Right cardiac atrium (tissue), 5 donors: ENCODE data around the gene RTEL1. TPM values are rescaled to one million over a fixed set of nuclear protein-coding genes. Genes with fewer than 3 reads are reported as not detected.
A peak's percentile ranks its signal among the peaks of the same experiment; 100 is the strongest.
"Not testable (repeated sequence)": the region's sequence is repeated elsewhere in the genome, so short reads cannot be mapped to it uniquely, and the experiment has no call there.

Experiments
- ATAC-seq, 2 donors: fragments of 200-7000 bp; cut with Tn5 transposase; one replicate each; pipeline versions ENCODE4 v1.8.0 to v1.9.1; 2020; ENCODE audit warnings: moderate library complexity in 2 of 2, mild to moderate bottlenecking in 1 of 2
- DNase-seq, 3 donors: peaks; one replicate each; pipeline ENCODE4 v3.0.0-alpha.2; 2020
- H3K27ac ChIP-seq: one replicate; pipeline ENCODE4 v1.5.1; 2013; ENCODE audit warnings: mild to moderate bottlenecking, low read length, control low read depth, moderate library complexity
- H3K27me3 ChIP-seq: one replicate; pipeline ENCODE4 v1.6.1; 2013; ENCODE audit not compliant: control insufficient read depth, insufficient read depth
- H3K4me1 ChIP-seq: one replicate; pipeline ENCODE4 v1.6.1; 2013; ENCODE audit warnings: low read length; ENCODE audit not compliant: control insufficient read depth, insufficient read depth
- H3K4me3 ChIP-seq: one replicate; pipeline ENCODE4 v1.5.1; 2013; ENCODE audit warnings: low read length, control low read depth
- H3K9me3 ChIP-seq: one replicate; pipeline ENCODE4 v1.6.1; 2013; ENCODE audit warnings: low read length; ENCODE audit not compliant: control insufficient read depth
- WGBS: extraction: QIAGEN DNeasy Blood & Tissue Kit; methylation state at CpG from one replicate; pipeline ENCODE4 v1.1.7; 2013; 5-methylcytosine and 5-hydroxymethylcytosine counted together
- intact Hi-C, 4 donors: fragments of 100-400 bp; cut with DNase I; formaldehyde crosslinking; loops; one replicate each; pipeline versions ENCODE4 v1.11.0 to v1.14.0; 2022 to 2023
- polyA plus RNA-seq: library from polyadenylated mRNA; stranded (reverse); fragments of 200-250 nt; gene quantifications from one replicate; pipeline ENCODE4 v1.2.3, GENCODE V29; 2013
- total RNA-seq, 4 donors: library from RNA; stranded (reverse); fragmentation: NEBNext Ultra II Directional; extraction: Animal tissue kit (Norgen Biotek cat#: 25700); gene quantifications; one replicate each; pipeline ENCODE4 v1.2.1, GENCODE V29; 2021
- donor health status: healthy with polysubstance abuse.
- donor health status: DM: no; HTN: yes; CAD: no.
- donor health status: DM: no; HTN: no; CAD: no.
- donor health status: DM: no; HTN: yes; CAD: no; lungs with severe emphysema.
- donor health status: DM: yes; HTN: yes; CAD: no.

RTEL1 gene
- total and polyA plus RNA-seq, 5 donors: 7.7 to 14.8 (median 13.3) TPM

DNA sequence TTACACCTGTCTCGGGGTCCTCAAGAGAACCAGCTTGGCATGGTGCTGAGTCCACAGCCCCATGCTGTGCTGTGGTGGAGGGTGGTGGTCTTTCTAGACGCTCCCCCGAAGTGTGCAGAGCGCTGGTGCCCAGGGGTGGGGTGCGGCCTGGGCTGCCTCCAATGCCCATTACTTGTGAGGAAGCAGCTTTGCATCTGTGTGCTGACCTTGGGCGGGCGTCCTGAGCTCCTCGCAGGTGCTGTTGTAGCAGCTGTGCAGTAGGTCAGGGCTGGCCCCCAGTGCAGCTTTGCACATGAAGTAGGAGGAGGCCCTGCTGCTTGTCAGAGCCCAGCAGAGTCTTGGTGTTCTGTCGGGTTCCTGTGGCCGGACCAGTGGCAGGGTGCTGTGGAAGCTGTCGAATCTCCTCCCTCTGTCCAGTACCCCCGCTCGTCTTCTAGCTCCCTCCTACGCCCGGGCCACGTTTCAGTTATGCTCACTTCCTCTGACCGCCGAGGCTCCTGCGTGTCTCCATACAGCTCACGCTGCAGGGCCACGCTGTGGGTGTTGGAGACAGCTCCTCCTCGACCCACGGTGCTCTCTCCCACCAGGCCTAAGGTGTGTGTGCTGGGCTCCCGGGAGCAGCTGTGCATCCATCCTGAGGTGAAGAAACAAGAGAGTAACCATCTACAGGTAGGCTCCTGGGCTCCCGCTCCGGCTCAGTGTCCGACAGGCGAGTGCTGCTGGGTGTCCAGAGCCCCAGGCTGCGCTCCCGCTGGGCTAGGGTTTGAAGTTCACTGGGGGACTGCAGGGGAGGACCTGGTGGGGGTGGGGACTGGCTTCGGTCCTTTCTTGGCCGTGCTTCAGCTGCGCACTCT is 4.1 kb downstream of the RTEL1 start:
- H3K4me1 ChIP-seq: peaks cover 6% of the 10 kb centered on the region
- H3K27ac ChIP-seq: no peak overlapping the region
- DNase-seq: peak in 1 of 3 donors; percentile 49
- H3K9me3 ChIP-seq: no peaks in the 10 kb centered on the region
- H3K27me3 ChIP-seq: no peaks in the 10 kb centered on the region
- intact Hi-C loops: no loop called here
- WGBS: 93% methylated on average over 33 of the region's 33 CpGs
- H3K4me3 ChIP-seq: no peak overlapping the region
- ATAC-seq: no peak

DNA sequence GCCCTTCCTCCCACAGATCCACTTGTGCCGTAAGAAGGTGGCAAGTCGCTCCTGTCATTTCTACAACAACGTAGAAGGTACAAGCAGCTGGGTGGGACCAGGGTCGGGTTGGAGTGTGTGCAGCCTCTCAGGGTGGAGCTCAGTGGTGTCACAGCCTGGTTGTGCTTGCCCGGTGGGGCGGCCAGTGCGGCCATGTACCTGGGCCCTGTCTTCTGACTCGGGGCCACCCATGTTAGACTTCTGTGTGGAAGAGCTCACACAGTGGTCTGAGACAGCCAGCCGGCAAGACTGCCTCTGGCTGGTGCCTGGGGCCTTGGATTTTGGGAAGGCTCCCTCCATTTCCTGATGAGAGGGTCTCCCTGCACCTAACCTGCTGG is 4.7 kb downstream of the RTEL1 start:
- ATAC-seq: no peak
- Histone ChIP-seq H3K9me3 (no peaks in the 10 kb centered on the region), H3K27ac (no peak overlapping the region), H3K27me3 (no peaks in the 10 kb centered on the region), H3K4me1 (peaks cover 6% of the 10 kb centered on the region), H3K4me3 (no peak overlapping the region)
- WGBS: 93% methylated on average over 9 of the region's 9 CpGs
- DNase-seq: peak in 1 of 3 donors; percentile 31
- intact Hi-C loops: no loop called here

DNA sequence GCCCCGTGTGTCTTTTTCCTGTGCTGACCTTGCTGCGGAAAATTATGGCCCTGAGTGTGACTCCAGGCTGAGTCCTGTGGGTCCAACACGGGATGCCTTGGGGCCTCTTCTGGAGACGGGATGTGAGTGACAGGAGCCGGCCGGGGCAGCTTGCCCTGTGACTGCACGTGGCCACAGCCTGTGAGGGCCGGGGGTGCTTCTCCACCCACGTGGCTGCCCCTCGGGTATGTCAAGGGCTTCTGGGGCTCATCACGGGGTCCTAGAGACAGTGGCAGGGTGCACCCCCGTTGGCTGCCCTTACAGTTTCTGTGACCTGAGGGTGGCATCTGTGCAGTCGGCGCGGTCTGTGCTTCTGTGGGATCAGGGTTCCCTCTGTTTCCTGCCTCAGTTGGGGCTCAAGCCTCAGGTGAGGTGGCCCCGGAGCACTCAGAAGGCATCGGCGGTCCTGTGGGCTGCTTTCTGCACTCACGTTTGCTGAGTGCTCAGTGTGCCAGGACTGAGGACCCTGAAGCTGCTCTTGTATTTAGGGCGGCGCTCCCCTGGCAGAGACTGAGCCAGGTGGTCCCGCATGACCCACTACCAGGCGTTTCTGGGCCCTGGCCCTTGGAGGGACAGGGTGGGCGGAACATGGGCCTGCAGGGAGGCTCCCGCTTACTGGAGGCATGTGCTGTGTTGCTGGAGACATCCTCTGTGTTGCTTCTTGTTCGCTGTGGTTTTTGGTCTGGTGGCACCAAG is 5.4 kb downstream of the RTEL1 start:
- intact Hi-C loops: no loop called here
- WGBS: 91% methylated on average over 26 of the region's 26 CpGs
- no peaks in the 10 kb centered on the region for H3K27me3 ChIP-seq
- no peak overlapping the region for H3K27ac ChIP-seq
- peaks cover 6% of the 10 kb centered on the region for H3K4me1 ChIP-seq
- no peak for DNase-seq
- no peak for ATAC-seq
- H3K9me3 ChIP-seq: no peaks in the 10 kb centered on the region
- H3K4me3 ChIP-seq: no peak overlapping the region

DNA sequence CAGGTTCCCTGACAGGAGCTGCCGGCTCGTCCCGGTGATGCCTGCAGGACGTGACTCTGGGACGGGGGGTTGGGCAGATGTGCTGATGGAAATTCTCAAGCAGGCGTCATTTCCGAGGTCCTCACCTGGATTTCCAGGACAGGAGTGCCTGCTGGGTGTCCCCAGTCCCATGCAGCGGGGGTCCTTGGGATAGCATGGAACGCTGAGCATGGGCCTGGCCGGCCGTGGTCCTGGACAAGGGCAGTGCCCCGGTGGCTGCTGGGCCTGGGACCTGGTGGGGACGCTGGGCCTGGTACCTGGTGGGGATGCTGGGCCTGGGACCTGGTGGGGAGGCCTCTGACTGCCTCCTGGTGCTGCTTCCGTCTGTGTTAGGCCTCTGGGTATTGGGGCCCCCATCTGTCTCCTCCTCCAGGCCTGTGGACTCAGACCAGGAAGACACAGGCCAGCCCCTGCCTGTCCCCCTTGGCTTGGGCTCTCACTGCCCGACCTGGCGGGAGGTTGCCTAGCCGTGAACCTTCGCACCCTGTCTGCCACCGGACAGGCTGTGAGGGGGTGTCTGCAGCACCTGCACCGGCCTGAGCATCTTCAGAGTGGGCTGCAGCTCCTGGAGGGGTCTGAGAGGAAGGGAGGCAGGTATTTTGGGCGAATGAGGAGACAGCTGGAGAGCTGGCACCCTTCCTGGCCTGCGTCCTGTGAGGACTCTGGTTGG is 6.2 kb downstream of the RTEL1 start:
- intact Hi-C loops: no loop called here
- Histone ChIP-seq H3K4me1 (peaks cover 2% of the 10 kb centered on the region), H3K9me3 (no peaks in the 10 kb centered on the region), H3K27me3 (no peaks in the 10 kb centered on the region), H3K27ac (no peak overlapping the region), H3K4me3 (no peak overlapping the region)
- peak in 1 of 3 donors; percentile 41 for DNase-seq
- WGBS: 90% methylated on average over 22 of the region's 22 CpGs
- no peak for ATAC-seq

DNA sequence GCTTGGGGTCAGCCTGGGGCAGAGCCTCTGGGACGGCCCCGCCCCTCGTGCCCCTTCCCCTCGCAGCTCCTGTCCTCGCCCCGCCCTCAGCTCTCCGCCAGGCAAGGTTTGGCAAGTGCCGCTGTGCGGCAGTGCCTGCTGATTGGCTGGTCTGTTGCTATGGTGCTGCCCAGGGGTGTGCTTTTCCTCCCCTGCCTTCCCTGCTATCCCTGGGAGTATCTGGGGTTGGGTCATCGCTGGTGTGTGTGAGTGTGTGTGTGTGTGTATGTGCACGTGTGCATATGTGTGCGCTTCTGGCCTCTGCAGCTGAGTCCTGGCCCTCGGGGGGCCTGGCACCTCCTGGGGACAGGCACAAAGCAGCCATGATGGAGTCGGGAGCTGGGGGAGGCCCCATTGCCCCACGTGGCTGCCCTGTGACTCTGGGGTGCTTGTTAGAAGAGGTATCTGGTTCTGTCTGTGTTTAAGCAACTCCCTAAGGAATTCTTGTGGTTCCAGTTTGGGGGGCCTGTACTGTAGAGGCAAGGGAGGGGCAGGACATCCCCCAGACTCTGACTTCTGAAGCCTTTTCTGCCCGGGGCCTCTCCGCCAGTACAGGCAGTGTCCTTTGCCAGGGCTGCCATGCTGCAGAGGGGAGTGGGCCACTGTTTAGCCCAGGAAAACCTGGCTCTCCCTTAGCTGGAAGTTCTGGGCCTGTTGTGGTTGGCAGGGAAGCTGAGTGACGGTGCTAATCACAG is 6.9 kb downstream of the RTEL1 start:
- ATAC-seq (peak in 1 of 2 donors; percentile 6), DNase-seq (peak in 1 of 3 donors; percentile 65)
- Histone ChIP-seq H3K27me3 (no peaks in the 10 kb centered on the region), H3K4me3 (no peak overlapping the region), H3K27ac (no peak overlapping the region), H3K4me1 (no peaks in the 10 kb centered on the region), H3K9me3 (no peaks in the 10 kb centered on the region)
- intact Hi-C loops: no loop called here
- WGBS: 73% methylated on average over 18 of the region's 18 CpGs

DNA sequence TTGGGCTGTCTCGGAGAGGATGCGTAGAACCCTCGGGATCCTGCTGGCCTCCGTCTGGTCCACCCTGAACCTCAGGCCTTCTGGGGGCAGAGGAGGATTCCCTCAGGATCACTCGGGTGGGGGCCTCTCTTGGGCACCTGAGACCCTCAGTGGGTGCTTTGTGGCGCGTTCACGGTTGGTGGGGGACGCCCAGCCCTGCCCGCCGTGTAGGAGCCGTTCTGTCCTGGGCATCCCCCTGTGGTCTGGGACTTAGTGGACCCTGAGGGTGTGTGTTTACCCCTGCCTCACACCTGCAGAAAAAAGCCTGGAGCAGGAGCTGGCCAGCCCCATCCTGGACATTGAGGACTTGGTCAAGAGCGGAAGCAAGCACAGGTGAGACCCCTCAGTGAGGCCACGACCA is 7.6 kb downstream of the RTEL1 start:
- DNase-seq (peak in 1 of 3 donors; percentile 29), ATAC-seq (no peak)
- WGBS: 94% methylated on average over 14 of the region's 14 CpGs
- Histone ChIP-seq H3K4me1 (no peaks in the 10 kb centered on the region), H3K27ac (no peak overlapping the region), H3K9me3 (no peaks in the 10 kb centered on the region), H3K27me3 (no peaks in the 10 kb centered on the region), H3K4me3 (no peak overlapping the region)
- intact Hi-C loops: no loop called here

DNA sequence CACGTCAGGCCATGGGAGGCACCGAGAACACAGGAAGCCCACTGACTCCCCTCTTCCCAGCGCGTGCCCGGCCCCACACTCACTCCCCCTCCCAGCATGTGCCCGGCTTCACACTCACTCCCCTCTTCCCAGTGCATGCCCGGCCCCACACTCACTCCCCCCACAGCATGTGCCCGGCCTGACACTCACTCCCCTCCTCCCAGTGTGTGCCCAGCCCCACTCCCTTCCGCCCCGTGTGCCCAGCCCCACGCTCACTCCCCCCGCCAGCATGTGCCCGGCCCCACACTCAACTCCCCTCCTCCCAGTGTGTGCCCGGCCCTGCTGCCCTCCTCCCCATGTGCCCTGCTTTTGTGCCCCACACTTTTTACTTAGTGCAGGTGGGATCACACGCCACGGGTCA is 9.7 kb downstream of the RTEL1 start:
- WGBS: 92% methylated on average over 16 of the region's 16 CpGs
- H3K4me3 ChIP-seq: no peak overlapping the region
- ATAC-seq: no peak
- H3K27me3 ChIP-seq: no peaks in the 10 kb centered on the region
- H3K9me3 ChIP-seq: no peaks in the 10 kb centered on the region
- no peaks in the 10 kb centered on the region for H3K4me1 ChIP-seq
- peak in 1 of 3 donors; percentile 36 for DNase-seq
- H3K27ac ChIP-seq: no peak overlapping the region
- intact Hi-C loops: no loop called here

DNA sequence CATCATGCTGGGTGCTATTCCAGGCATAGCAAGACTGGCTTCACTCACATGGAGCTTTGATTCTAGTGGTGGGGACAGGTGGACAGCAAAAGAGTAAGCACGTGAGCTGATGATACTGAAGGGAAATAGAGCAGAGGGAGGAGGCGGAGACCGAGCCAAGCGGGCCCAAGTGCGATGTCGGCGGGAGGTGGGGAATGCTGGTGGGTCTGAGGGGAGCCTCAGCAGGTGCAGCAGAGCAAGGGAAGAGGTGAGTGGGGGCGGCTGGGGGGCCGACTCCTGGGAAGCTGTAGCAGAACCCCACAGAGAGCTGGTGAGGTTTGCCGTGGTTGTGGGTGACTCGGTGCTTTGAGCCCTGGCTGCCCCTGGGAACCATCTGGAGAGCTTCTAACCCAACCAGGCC is 10.2 kb downstream of the RTEL1 start:
- Histone ChIP-seq H3K4me1 (no peaks in the 10 kb centered on the region), H3K9me3 (no peaks in the 10 kb centered on the region), H3K4me3 (no peak overlapping the region), H3K27ac (no peak overlapping the region), H3K27me3 (no peaks in the 10 kb centered on the region)
- ATAC-seq (no peak), DNase-seq (peak in 1 of 3 donors; percentile 27)
- WGBS: 96% methylated on average over 11 of the region's 11 CpGs
- intact Hi-C loops: no loop called here

DNA sequence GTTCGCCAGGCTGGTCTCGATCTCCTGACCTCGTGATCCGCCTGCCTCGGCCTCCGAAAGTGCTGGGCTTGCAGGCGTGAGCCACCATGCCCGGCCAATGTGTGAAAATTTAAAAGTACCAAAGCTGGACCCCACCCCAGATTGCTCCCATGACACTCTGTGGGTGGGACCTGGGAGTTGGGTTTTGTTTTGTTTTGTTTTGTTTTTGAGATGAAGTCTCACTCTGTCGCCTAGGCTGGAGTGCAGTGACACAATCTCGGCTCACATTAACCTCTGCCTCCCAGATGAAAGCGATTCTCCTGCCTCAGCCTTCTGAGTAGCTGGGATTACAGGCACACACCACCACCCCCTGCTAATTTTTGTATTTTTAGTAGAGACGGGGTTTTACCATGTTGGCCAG is 13.6 kb downstream of the RTEL1 start:
- H3K4me1 ChIP-seq, ATAC-seq, DNase-seq, H3K27me3 ChIP-seq, H3K27ac ChIP-seq, intact Hi-C loops, H3K9me3 ChIP-seq, H3K4me3 ChIP-seq: not testable (repeated sequence)
- WGBS: 95% methylated on average over 12 of the region's 12 CpGs

DNA sequence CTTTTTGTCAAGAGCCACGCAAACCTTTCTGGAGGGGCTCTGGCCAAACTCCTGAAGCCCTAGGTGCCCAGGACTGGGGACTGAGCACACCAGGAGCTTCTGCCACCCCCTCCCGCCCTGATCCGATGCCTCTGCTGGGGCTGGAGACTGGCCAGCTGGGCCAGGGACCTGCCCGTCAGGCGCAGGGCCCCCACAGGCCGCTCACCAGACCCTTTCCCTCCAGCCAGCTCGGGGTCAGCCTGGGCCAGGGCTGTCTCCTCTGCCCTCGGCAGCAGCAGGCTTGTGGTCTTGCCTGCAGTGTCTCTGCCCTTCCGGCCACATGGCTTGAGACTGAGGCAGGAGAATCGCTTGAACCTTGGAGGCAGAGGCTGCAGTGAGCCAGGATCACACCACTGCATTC is 14.6 kb downstream of the RTEL1 start:
- no peak overlapping the region for H3K4me3 ChIP-seq
- H3K4me1 ChIP-seq: no peaks in the 10 kb centered on the region
- no peaks in the 10 kb centered on the region for H3K9me3 ChIP-seq
- H3K27ac ChIP-seq: no peak overlapping the region
- H3K27me3 ChIP-seq: no peaks in the 10 kb centered on the region
- intact Hi-C loops: no loop called here
- DNase-seq: no peak
- 94% methylated on average over 10 of the region's 10 CpGs for WGBS
- peak; percentile 6 to 17 for ATAC-seq
